Astrocyte of the cerebellum (primary cell): ENCODE measurements around the gene CPM.

Experiments
- DNase-seq: peaks from one replicate; pipeline ENCODE4 v3.0.0-alpha.2; 2011; ENCODE audit warnings: low read depth
- H3K4me3 ChIP-seq: 2 replicates; pipeline ENCODE4 v1.5.1; 2011; ENCODE audit warnings: mild to moderate bottlenecking, low read depth, low read length, moderate library complexity
- CTCF ChIP-seq: IDR thresholded peaks from 2 replicates; pipeline ENCODE4 v1.5.1; 2012; ENCODE audit warnings: low read length, low read depth, moderate library complexity, mild to moderate bottlenecking; ENCODE audit errors: missing control alignments
- in situ Hi-C: cut with HindIII; loops from 2 replicates; pipeline ENCODE4 v1.10.0; 2017; ENCODE audit warnings: low sequenced_read_pairs

Gene CPM

GRCh38 chr12:68944296-68945076, 11.5 kb upstream of the CPM start:
- no peak for DNase-seq
- H3K4me3 ChIP-seq: no peak overlapping the region
- in situ Hi-C loops: loop anchor here (5.0 kb wide), 1 partner anchor 38 kb away; no protein-coding TSS in a partner anchor
- no peak for TF ChIP-seq CTCF

- TF ChIP-seq CTCF: no peak
These were observed 10.9 kb upstream of the CPM start for GRCh38 chr12:68943848-68944247.

GRCh38 chr12:68940731-68941130, 7.8 kb upstream of the CPM start:
- in situ Hi-C loops: no loop called here
- no peak overlapping the region for H3K4me3 ChIP-seq
- no peak for TF ChIP-seq CTCF
- DNase-seq: no peak

More at GRCh38 chr12:68943848-68944247, 10.9 kb upstream of the CPM start:
- DNase-seq: no peak
- no peak overlapping the region for H3K4me3 ChIP-seq
- in situ Hi-C loops: no loop called here

- TF ChIP-seq CTCF: no peak
- no peak for DNase-seq
- in situ Hi-C loops: no loop called here
- no peak overlapping the region for H3K4me3 ChIP-seq
These were observed 6.5 kb upstream of the CPM start for GRCh38 chr12:68939505-68939904.

- in situ Hi-C loops: no loop called here
These were observed 1.4 kb upstream of the CPM start for GRCh38 chr12:68934392-68934791.

More at GRCh38 chr12:68934392-68934791, 1.4 kb upstream of the CPM start:
- no peak overlapping the region for H3K4me3 ChIP-seq
- DNase-seq: no peak
- no peak for TF ChIP-seq CTCF
